OCI-LY1 (cell line): ENCODE data around the gene SMIM29.

ENCODE experiments used
- H2AFZ ChIP-seq: fragments of 200-600 bp; sonication (generic), shearing (Covaris generic); 2 replicates; pipeline ENCODE4 v1.6.0; 2014; ENCODE audit warnings: antibody characterized with exemption, mild to moderate bottlenecking, low read length
- H3F3A ChIP-seq: fragments of 200-600 bp; sonication (generic), shearing (Covaris generic); 2 replicates; pipeline ENCODE4 v1.6.0; 2014; ENCODE audit warnings: mild to moderate bottlenecking, antibody characterized with exemption, low read length, moderate library complexity; ENCODE audit not compliant: insufficient read depth
- H3K27ac ChIP-seq: fragments of 200-600 bp; sonication (generic); 2 replicates; pipeline ENCODE4 v1.5.1; 2014; ENCODE audit warnings: low read length, mixed run types, mild to moderate bottlenecking, low read depth; ENCODE audit not compliant: poor library complexity, severe bottlenecking
- H3K27me3 ChIP-seq: fragments of 200-600 bp; sonication (generic); 2 replicates; pipeline ENCODE4 v1.6.0; 2014; ENCODE audit warnings: antibody characterized with exemption, mild to moderate bottlenecking, low read length, moderate library complexity; ENCODE audit not compliant: insufficient read depth
- H3K36me3 ChIP-seq: fragments of 200-600 bp; sonication (generic); 2 replicates; pipeline ENCODE4 v1.6.1; 2014; ENCODE audit warnings: mild to moderate bottlenecking, antibody characterized with exemption, low read length, moderate library complexity, mixed read lengths; ENCODE audit not compliant: insufficient read depth
- H3K4me1 ChIP-seq: fragments of 200-600 bp; sonication (generic); 2 replicates; pipeline ENCODE4 v1.5.1; 2014; ENCODE audit warnings: mild to moderate bottlenecking, low read length, moderate library complexity; ENCODE audit not compliant: insufficient read depth, severe bottlenecking
- H3K4me2 ChIP-seq: fragments of 200-600 bp; sonication (generic), shearing (Covaris generic); 2 replicates; pipeline ENCODE4 v1.6.1; 2014; ENCODE audit warnings: low read length
- H3K4me3 ChIP-seq: fragments of 200-600 bp; sonication (generic); 2 replicates; pipeline ENCODE4 v1.5.1; 2014; ENCODE audit warnings: low read length, low read depth, mild to moderate bottlenecking, mixed read lengths; ENCODE audit not compliant: poor library complexity, severe bottlenecking
- H3K79me2 ChIP-seq: fragments of 200-600 bp; shearing (Covaris generic); 2 replicates; pipeline ENCODE4 v1.6.1; 2016; ENCODE audit warnings: mixed run types, low read length, mixed read lengths; ENCODE audit not compliant: insufficient read depth
- H3K9ac ChIP-seq: fragments of 200-600 bp; sonication (generic), shearing (Covaris generic); 2 replicates; pipeline ENCODE4 v1.6.1; 2014; ENCODE audit warnings: mild to moderate bottlenecking, low read length, mixed read lengths
- H3K9me2 ChIP-seq: fragments of 200-600 bp; sonication (generic), shearing (Covaris generic); 2 replicates; pipeline ENCODE4 v1.6.1; 2014; ENCODE audit warnings: low read depth, mild to moderate bottlenecking, low read length, mixed read lengths
- H3K9me3 ChIP-seq: fragments of 200-600 bp; shearing (Covaris generic); 2 replicates; pipeline ENCODE4 v1.6.1; 2014; ENCODE audit warnings: low read length, mixed read lengths
- H4K20me1 ChIP-seq: fragments of 200-600 bp; sonication (generic), shearing (Covaris generic); 2 replicates; pipeline ENCODE4 v1.6.0; 2016; ENCODE audit warnings: mild to moderate bottlenecking, low read length; ENCODE audit not compliant: insufficient read depth
- CTCF ChIP-seq: fragments of 200-600 bp; sonication (generic), shearing (Covaris generic); IDR thresholded peaks from 2 replicates; pipeline ENCODE4 v1.5.1; 2017; ENCODE audit warnings: mild to moderate bottlenecking, antibody characterized with exemption, low read length, moderate library complexity, mixed read lengths
- EZH2 ChIP-seq: fragments of 200-600 bp; sonication (generic), shearing (Covaris generic); IDR thresholded peaks from 2 replicates; pipeline ENCODE4 v1.8.0; 2017; ENCODE audit warnings: borderline replicate concordance, mixed run types, mild to moderate bottlenecking, antibody characterized with exemption, low read length, moderate library complexity, mixed read lengths

SMIM29 gene

GRCh38 chr6:34226731-34227586, 21.8 kb downstream of the SMIM29 start:
- TF ChIP-seq EZH2, result no peak
- TF ChIP-seq CTCF, result peak; percentile 24
- Histone ChIP-seq H3K27ac (no peak overlapping the region), H3K4me1 (peaks cover 31% of the 10 kb centered on the region), H4K20me1 (no peaks in the 10 kb centered on the region), H3K4me2 (no peak overlapping the region), H3K9ac (no peak overlapping the region), H3K27me3 (no peaks in the 10 kb centered on the region), H3K79me2 (no peaks in the 10 kb centered on the region), H3K36me3 (no peaks in the 10 kb centered on the region), H3K4me3 (no peak overlapping the region), H3K9me2 (no peaks in the 10 kb centered on the region), H3K9me3 (no peaks in the 10 kb centered on the region), H2AFZ (no peak overlapping the region), H3F3A (no peaks in the 10 kb centered on the region)

DNA sequence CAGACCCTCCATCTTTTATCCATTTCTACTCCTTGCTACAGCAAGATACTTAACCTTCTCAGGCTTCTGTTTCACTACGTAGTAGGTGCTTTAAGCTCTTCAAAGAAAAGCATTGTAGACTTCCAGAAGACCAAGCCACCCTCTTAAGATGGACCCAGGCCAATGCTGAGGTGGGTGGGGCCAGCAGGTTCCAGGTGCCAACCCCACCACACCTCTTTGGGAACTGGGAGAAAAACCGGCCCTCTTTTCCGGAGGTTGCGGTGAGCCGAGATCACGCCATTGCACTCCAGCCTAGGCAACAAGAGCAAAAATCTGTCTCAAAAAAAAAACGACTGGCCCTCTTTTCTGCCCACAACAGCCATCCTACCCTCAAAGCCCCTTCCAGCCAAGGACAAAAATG, 22.7 kb downstream of the SMIM29 start:
- H3F3A ChIP-seq, result no peaks in the 10 kb centered on the region
- H3K79me2 ChIP-seq, result no peaks in the 10 kb centered on the region
- H3K27me3 ChIP-seq, result no peaks in the 10 kb centered on the region
- no peaks in the 10 kb centered on the region for H3K9me3 ChIP-seq
- no peak for TF ChIP-seq EZH2
- TF ChIP-seq CTCF, result no peak
- no peaks in the 10 kb centered on the region for H3K9me2 ChIP-seq
- H3K4me3 ChIP-seq, result no peak overlapping the region
- no peaks in the 10 kb centered on the region for H3K36me3 ChIP-seq
- H3K9ac ChIP-seq, result no peak overlapping the region
- H3K4me1 ChIP-seq, result peaks cover 31% of the 10 kb centered on the region
- no peak overlapping the region for H3K27ac ChIP-seq
- H3K4me2 ChIP-seq, result no peak overlapping the region
- H2AFZ ChIP-seq, result no peak overlapping the region
- no peaks in the 10 kb centered on the region for H4K20me1 ChIP-seq

DNA sequence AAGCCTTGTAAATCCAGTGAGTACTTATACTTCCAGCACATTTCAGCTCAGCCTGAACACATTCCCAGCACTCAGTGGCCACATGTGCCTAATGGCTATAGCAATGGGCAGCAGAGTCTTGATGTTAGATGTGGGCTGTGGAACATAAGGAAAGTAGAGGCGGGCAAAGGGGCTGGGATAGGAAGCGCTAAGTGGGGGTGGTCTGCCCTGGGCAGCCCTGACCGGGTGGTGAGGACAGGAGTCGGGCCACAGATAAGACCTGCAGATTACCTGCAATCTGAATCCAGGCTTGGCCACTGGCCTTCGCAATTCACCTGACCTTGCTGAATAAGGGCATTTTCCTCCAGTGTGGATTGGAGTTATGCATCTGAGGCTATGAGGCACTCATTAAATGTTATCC, 23.3 kb downstream of the SMIM29 start:
- Histone ChIP-seq H3K4me1 (peaks cover 35% of the 10 kb centered on the region), H3K9ac (no peak overlapping the region), H3K36me3 (no peaks in the 10 kb centered on the region), H2AFZ (no peak overlapping the region), H3K27me3 (no peaks in the 10 kb centered on the region), H3K79me2 (no peaks in the 10 kb centered on the region), H3K4me3 (no peak overlapping the region), H3K9me3 (no peaks in the 10 kb centered on the region), H4K20me1 (no peaks in the 10 kb centered on the region), H3F3A (no peaks in the 10 kb centered on the region), H3K4me2 (no peak overlapping the region), H3K9me2 (no peaks in the 10 kb centered on the region), H3K27ac (no peak overlapping the region)
- TF ChIP-seq EZH2, result no peak
- TF ChIP-seq CTCF, result no peak
